22Rv1 (cell line): ENCODE measurements around the gene KCNK4.

Experiments used
- H3K27ac ChIP-seq: fragments of 450-650 bp; 2 replicates; pipeline ENCODE4 v1.5.1; 2017
- CTCF ChIP-seq: fragments of 450-650 bp; IDR thresholded peaks from 2 replicates; pipeline ENCODE4 v1.5.1; 2017; ENCODE audit warnings: mild to moderate bottlenecking
- ZFX ChIP-seq: fragments of 450-650 bp; IDR thresholded peaks from 2 replicates; pipeline ENCODE4 v1.6.1; 2017; ENCODE audit warnings: antibody characterized with exemption, borderline replicate concordance

The KCNK4 gene

GRCh38 chr11:64316672-64317324, 25.7 kb downstream of the KCNK4 start:
- peak overlapping the region; percentile 98 for H3K27ac ChIP-seq
- TF ChIP-seq ZFX: no peak
- TF ChIP-seq CTCF: peak; percentile 27

- no peak for TF ChIP-seq ZFX
- TF ChIP-seq CTCF: no peak
- peak within 1 kb of the TSS; percentile 98 for H3K27ac ChIP-seq
Observed at GRCh38 chr11:64317325-64317960, 26.3 kb downstream of the KCNK4 start, which contains the start of gene TRMT112. Gene TRMT112 (minus strand): TSS chr11:64317559. CDS start chr11:64317526, 33 bp downstream.

- TF ChIP-seq CTCF (peak; percentile 50), ZFX (no peak)
- H3K27ac ChIP-seq: peak within 1 kb of the TSS; percentile 98
Observed at GRCh38 chr11:64317961-64318765, 27.1 kb downstream of the KCNK4 start, which contains the start of gene PRDX5. Gene PRDX5 (plus strand): TSS chr11:64318121. CDS start chr11:64318216, 95 bp downstream.

- TF ChIP-seq ZFX (no peak), CTCF (no peak)
- peak overlapping the region; percentile 98 for H3K27ac ChIP-seq
Observed at GRCh38 chr11:64318766-64319761, 28.0 kb downstream of the KCNK4 start.

- TF ChIP-seq CTCF (no peak), ZFX (no peak)
- H3K27ac ChIP-seq: 0 out of 2 replicates have a peak overlapping the region, but pooled peaks have one; percentile 98
Observed at GRCh38 chr11:64320556-64320955, 29.5 kb downstream of the KCNK4 start.

- TF ChIP-seq CTCF: no peak
- no peak for TF ChIP-seq ZFX
- no peak overlapping the region for H3K27ac ChIP-seq
Observed at GRCh38 chr11:64321026-64321425, 29.9 kb downstream of the KCNK4 start.
